ENCODE measurements around the gene KRT86.
"Not testable (repeated sequence)": the region's sequence is repeated elsewhere in the genome, so short reads cannot be mapped to it uniquely, and the experiment has no call there.

KRT86 gene

DNA sequence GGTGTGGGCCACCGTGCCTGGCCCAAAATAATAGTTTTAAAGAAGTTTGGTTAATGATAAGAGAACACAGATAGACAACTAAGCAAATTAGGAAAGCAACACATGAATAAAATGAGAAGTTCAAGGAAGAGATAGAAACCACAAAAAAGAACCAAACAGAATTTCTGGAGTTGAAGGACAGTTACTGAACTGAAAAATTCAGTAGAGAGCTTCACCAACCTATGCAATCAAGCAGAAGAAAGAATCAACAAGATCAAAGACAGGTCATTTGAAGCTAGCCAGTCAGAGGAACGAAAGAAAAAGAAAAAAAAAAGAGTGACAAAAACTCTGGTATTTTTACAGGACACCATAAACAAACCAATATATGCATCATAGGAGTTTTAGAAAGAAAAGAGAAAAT, 62.2 kb downstream of the KRT86 start:
- DNase-seq (ENCODE audit: low spot score), result no peak

DNA sequence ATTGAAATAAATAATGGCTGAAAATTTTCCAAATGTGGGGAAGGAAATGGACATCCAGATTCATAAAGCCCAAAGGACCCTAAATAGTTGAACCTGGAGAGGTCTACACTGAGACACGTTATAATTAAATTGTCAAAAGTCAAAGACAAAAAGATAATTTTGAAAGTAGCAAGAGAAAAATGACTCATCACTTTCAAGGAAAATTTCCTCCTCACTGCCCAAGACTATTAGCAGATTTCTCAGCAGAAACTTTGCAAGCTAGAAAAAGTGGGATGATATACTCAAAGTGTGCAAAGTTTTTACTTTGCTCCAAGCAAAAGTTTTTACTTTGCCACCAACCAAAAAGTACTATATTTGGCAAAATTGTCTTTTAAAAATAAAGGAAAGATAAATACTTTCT, 62.6 kb downstream of the KRT86 start:
- DNase-seq (ENCODE audit: low spot score), result no peak

DNA sequence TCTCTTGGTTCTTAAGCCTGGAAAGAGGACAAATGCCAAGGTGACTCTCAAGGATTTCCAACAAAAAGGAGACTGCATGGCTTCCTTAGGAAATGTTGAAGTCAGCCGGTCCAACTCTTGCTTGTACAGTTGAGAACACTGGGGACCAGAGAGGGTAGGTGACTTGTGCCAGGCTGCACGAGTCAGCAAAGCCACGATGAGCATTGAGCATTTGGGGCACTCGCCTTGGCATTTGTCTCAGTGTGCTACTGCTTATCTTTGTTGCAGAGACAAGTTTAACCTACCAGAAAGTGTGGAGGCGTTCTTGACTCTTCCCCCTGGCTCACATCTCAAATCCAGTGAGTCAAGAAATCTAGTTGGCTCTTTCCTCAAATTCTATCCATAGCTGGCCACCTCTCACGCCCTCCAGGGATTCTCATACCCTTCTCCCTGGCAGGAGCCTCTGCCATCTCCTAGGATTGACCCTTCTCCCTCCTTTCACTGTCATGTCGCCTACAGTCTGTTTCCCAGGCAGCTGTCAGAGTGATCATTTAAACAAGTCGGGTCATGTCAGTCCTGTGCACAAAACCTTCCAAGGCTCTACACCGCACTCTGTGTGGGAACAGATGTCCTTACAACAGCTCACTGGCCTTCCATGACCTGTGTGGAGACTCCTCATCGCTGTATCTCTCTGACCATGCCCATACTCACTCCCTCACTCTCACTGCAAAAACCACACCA, 64.0 kb downstream of the KRT86 start:
- no peak for DNase-seq (ENCODE audit: low spot score)

DNA sequence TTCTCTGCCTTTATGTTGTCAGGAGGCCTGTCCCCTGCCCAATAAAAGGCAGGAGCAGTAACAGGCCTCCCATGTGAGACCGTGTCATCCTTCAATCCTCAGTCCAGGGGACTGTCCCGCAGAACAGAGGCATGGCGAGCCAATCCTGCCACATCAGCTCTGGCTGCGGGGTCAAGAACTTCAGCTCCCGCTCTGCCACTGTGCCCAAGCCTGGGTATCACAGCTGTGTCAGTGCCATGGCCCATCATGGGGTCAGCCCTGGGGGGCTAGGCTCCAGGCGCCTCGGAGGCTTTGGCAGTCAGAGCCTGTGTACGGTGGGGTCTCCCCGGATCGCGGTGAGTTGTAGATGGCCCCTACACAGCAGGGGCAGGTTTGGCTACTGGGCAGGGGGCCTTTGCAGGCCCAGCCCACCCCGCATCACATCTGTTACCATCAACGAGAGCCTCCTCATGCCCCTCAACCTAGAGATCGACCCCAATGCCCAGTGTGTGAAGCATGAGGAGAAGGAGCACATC, 66.7 kb downstream of the KRT86 start:
- no peak for DNase-seq (ENCODE audit: low spot score)

DNA sequence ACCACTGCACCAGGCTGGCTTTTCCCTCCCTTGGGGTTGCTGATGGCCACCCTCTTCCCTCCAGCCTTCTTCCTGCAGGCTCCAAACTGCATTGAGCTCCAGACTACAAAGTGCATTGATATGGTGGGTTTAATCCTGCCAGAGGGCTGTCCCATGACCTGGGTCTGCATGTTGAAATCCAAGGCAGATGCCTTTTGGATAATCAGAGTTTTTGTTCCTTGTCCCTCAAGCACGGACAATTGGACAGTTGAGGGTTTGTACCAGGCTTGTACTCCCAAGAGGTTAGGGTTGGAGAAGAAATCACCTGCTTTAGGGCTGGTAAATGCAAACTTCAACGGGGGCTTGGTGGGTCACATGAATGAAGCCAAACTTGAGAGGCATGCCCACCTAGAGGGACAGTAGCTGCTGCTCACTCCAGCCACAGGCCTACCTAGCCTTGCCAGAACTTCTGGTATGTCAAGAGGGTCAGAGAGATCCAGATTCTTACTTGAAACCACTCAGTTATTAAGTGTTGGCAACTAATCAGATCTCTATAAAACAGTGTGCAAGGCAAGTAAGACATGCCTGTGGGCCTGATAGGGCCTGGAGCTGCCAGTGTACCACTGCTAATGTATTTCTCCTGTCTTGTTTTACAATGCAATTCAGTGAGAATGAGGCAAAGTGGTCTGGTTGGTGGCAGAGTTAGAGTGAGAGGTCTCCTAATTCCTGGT, 68.5 kb downstream of the KRT86 start:
- no peak for DNase-seq (ENCODE audit: low spot score)

DNA sequence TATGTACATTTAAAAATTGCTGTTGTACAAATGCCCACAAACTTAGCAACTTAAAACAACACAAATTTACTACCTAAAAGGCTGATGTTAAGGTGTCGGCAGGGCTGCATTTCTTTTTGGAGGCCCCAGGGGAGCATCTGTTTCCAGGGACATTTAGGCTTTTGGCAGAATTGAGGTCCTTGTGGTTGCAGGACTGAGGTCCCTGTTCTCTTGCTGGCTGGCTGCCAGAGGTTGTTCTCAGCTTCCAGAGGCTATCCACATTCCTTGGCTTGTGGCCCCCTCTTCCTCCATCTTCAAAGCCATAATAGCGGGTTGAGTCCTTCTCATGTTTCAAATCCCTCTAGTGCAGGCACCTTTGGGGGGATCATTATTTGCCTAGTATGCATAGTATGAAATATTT, 69.1 kb downstream of the KRT86 start:
- no peak for DNase-seq (ENCODE audit: low spot score)

DNA sequence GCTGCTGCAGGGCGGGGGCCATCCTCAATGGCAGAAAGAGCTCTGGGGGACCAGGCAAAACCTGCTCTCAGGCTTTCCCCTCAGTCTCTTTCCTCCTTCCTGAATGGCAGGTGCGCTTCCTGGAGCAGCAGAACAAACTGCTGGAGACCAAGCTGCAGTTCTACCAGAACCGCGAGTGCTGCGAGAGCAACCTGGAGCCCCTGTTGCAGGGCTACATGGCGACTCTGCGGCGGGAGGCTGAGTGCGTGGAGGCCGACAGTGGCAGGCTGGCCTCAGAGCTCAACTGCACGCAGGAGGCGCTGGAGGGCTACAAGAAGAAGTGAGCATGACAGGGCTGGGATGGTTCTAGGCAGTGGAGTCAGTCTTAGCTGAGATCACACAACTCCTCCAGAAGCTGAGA, 69.7 kb downstream of the KRT86 start:
- no peak for DNase-seq (ENCODE audit: low spot score)

DNA sequence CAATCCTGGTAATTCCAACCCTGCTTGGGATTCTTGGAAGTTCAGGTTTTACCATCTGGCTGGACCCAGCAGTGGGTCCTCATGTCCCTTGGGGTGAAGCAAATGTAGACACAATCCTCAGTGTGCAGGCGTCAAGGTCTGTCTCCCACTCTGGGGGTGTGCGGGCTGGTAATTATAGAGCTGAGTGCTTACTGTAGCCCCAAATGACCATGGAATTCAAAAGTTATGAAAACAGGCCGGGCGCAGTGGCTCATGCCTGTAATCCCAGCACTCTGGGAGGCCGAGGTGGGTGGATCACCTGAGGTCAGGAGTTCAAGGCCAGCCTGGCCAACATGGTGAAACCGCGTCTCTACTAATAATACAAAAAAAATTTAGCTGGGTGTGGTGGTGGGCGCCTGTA, 70.6 kb downstream of the KRT86 start:
- not testable (repeated sequence) for DNase-seq (ENCODE audit: low spot score)

DNA sequence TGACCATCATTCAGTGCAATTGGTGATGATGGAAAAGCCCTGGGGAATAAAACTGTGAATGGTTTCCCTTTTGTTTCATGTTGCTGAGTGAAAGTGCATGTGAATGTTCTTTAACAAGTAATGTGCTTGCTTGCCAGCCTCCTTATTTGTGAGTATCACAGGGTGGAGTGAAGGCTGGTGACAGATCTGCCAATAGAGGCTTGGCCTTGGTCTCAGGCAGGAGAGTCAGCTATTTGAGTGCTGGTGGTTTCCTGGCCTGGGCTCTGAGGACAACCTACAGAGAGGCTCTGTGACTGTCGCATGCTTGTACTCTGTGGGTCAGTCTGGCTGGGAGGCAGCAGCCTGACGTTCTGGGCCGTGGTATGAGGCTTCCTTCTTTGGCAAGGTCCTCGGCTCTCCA, 72.1 kb downstream of the KRT86 start:
- no peak for DNase-seq (ENCODE audit: low spot score)

DNA sequence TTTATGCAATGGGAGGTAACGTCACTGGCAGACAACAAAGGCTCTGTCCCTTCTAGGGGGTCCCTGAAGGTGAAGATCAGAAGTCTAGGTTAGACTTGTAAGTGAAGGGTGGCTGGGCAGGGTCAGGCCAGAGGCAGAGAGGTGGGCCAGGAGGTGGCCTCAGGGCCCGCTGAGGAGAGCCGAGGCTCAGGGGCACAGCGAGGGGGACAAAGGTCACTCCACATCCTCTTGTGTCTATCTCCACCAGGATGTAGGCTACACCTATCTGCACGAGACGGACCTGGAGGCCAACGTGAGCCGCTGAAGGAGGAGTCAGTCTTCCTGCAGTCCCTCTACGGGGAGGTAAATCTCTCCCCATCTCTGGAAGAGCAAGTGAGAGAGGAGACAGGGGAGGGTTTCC, 72.6 kb downstream of the KRT86 start:
- DNase-seq (ENCODE audit: low spot score), result no peak

DNA sequence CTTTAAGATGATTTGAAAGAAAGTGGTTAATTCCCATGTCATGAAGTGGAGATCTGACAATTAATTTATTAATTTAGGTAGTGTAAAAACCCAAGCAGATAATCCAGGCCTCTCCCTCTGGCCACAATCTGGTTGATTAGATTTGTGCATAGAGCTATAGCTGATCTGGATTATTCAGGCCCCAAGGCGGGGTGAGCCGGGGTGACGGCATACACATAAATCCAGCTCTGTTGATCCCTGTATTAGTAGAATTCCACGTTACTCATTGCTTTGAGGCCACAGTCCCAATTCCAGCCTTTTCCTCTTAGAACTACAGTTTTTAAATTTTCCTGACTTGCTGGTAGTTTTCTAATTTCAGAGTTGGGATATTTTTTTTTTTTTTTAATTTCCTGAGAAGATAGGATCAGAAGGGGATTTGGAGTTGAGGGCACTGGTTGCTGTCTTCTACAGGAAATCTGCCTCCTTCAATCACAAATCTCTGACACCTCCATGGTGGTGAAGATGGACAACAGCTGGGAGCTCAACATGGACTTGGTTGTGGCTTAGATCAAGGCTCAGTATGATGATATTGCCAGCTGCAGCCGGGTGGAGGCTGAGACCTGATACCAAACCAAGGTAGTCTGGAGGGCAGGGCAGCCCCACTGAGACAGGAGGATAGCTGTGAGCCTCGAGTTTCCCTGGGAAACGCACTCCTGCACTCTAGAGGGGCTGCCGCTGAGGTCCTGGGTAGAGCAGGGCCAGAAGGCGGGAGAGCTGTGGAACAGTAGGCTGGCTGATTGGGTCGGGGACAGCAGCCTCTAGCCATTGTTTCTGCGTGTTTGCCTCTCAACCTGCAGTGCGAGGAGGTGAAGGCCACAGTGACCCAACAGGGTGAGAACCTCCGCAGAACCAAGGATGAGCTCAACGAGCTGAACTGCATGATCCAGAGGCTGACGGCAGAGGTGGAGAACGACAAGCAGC, 73.4 kb downstream of the KRT86 start:
- DNase-seq (ENCODE audit: low spot score), result no peak

DNA sequence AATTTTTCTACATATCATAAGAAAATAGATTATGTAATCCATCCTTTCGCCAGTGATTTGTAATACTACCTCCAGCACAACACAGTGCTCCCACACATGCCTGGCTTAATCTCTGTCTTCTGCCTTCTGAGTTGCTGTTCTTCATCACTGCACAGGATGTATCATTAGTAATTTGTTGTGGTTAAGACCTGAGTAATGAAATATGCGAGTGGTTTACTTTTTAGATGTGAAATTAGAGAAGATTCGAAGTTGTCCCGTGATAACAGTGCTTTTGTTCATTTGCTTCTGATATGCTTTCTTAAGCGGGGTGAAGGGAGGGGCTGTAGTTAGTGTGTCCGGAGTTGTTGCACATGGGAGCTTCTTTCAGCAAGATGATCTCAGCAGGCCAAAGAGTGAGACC, 74.8 kb downstream of the KRT86 start:
- DNase-seq (ENCODE audit: low spot score), result no peak

DNA sequence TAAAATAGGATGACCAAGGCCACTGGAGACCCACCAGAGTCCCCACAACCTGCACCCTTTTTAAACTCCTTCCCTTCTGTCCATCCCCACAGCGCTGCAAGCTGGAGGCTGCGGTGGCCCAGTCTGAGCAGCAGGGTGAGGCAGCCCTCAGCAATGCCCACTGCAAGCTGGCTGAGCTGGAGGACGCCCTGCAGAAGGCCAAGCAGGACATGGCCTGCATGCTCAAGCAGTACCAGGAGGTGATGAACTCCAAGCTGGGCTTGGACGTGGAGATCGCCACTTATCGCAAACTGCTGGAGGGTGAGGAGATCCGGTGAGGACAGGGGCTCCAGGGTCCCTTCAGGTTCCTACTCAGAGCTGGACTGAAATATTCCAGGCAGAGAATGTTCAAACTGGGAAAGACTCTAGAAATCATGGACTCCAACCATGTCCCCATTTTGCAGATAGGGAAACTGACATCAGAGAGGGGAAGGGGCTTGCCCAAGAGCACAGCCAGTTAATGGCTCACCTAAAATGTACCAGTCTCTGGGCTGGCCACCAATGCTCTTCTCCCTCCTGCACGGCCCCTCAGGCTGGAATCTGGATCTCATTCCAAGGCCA, 75.7 kb downstream of the KRT86 start:
- no peak for DNase-seq (ENCODE audit: low spot score)

DNA sequence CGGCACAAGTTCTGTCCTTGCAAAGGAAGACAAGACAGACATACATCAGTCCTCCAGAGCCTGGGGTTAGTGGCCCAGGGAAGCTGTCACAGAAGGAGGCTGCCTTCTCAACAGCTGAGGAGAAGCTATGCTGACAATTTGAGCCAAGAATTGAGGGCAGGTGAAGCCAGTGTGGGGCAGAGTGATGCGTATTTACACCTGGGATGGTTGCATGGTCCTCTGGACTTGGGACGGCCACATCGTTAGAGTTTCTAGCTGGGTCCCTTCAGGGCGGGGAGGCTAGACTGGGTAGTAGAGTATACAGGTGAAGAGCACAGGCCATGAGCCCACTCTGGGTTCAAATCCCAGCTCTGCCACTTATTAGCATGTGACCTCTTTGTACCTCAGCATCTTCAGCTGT, 76.3 kb downstream of the KRT86 start:
- no peak for DNase-seq (ENCODE audit: low spot score)

DNA sequence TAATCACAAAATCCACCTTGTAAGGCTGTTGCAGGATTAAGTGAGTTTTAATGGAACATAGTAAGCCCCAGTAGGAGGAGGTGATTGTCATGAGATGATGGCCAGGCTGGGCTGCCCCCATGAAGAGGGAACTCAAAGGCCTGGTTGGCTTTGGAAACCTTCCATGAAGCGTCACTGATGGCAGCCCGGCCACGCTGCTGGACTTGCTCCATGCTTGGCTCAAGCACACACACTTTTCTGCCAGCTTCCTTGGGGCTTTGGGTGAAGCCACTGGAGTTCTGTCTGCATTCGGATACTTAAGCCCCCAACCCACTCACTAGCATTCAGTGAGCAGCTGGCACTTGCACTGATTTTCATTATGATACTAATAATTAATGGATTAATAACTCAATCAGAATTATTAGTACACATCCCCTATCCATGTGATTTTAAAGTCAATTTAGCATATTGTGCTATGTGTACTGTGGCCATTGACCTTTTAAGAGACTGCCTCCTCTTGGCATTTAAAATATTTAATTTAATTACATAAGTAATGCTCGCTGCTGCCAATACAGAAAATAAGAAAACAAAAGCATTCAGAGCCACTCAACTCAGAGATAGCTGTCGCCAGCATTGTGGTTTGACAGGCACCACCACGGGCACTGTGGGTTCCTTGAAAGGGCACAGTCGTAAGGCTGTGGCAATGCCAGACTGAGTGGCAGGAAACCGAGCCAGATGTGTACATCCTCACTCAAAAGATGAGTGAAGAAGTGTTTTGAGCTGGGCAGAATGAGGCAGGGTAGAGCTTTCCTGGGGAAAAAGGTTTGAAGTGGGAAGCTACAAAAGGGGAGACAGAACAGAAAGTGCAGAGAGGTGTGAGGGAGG, 77.0 kb downstream of the KRT86 start:
- DNase-seq (ENCODE audit: low spot score), result no peak

DNA sequence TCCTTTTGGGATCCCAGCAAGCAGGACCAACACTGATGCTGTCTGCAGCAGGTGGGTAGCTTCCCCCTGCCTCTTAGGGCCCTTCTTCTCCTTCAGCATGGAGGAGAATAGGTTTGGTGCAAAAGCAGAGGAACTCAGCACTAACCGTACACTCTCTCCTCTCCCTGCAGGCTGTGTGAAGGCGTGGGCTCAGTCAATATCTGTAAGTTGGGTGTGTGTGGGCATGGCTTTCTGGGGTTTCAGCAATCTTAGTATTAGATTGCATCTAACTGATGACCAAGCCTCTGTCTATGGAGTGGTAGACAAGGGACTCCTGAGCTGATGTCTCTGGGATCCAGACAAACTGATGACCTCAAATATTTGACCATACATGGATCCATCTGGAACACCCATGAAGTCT, 78.5 kb downstream of the KRT86 start:
- no peak for DNase-seq (ENCODE audit: low spot score)

DNA sequence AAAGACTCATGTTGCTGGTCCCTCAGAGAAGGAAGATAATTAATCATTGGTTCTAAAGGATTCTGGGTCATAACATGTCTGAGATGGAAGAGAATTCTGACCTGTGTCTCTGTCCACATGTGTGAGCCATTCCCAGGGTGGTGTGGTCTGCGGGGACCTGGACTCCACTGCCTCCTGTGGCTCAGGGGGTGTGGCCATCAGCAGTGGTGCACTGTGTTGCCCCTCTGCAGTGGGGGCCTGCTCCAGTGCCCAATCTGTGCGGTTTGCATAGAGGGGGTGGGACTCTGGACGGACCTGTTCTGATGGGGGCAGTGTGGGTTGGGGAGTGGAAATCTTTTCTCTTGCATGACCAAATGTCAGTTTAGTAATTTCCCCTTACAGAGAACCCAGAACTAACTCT, 79.3 kb downstream of the KRT86 start:
- no peak for DNase-seq (ENCODE audit: low spot score)

DNA sequence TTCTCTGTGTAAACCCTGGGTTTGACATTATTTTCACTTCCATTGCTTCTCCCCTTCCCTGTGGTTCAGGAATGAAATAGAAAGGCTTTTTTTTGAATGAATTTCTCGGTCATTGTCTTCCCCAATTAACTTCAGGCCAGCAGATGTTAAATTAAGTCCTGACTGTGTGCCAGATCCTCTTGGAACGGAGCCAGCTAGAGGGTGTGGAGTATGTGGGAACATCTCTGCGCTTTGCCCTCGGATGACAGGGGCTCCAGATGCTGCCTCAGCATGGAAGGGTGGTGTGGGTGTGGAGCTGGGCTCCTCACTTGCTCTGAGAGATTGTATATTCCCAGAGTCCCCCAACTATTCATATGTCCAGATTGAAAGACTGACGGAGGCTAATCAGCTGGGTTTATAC, 79.8 kb downstream of the KRT86 start:
- DNase-seq (ENCODE audit: low spot score), result no peak

DNA sequence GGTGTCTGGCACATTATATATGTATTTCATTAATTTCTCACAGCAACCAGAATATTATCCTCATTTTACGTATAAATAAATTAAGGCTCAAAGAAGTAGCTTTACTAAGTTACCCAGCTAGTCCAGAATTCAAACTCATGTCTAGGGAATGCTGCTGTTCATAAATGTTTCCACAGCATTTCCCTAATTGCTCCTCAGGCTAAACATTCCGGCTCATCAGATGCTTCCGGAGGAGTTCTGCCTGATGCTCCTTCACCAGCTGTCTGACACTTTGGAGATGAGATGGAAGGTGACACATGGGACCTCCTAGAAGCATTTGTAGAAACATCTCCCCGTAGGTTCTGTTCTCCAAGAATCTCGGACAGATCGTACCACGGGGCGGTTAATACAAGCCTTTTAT, 80.7 kb downstream of the KRT86 start:
- DNase-seq (ENCODE audit: low spot score), result no peak

DNA sequence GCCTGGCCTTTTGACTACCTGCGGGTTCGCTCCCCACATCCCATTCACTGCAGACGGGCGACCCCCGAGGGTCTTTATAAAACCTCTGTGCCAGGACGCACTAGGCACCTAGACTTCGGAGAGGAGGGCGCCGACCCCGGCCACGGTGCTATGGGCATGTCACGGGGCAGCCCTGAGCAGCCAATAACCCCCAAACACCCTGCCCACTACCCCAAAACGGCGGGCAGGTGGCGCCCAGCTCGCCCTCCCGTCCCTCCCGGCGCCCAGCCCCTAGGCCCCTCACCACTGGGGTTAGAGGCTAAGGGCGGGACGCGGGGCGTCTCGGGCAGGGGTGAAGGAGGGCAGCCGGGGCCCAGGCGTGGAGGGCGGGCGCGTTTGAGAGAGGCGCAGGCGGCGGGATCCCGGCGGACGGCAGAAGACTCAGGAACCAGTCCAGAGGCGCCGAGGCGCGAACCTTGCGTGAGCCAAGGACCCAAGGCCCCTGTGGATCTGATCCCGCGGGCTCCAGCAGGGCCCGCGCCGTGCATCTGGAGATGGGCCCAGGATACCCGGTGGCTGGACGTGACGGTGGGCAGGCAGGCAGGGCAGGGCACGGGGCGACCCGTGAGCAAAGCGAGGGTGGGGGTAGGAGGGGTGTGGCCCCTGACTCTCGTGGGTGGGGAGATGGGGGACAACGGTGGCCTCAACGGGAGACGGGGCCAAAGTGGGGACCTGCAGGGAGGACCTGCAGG, 81.8 kb downstream of the KRT86 start:
- DNase-seq (ENCODE audit: low spot score), result no peak
